Activated CD8-positive, alpha-beta memory T cell treated with anti-CD3 and anti-CD28 coated beads, Interleukin-2, amount 50 U/mL, for 4 hours (primary cell): ENCODE results near the gene UBE2L6.

Source experiments
- DNase-seq: peaks from one replicate; pipeline ENCODE4 v3.0.0-alpha.2; 2020

The UBE2L6 gene

GRCh38 chr11:57567515-57568329, at the start of gene UBE2L6:
Gene UBE2L6 (minus strand): TSS chr11:57567672. CDS start chr11:57567611, 61 bp downstream.
- DNase-seq = peak; percentile 70

GRCh38 chr11:57616595-57616994, 49.1 kb upstream of the UBE2L6 start:
- DNase-seq = no peak

- DNase-seq = no peak
Measured at GRCh38 chr11:57615308-57615707, 47.8 kb upstream of the UBE2L6 start.

GRCh38 chr11:57614234-57614772, 46.8 kb upstream of the UBE2L6 start:
- DNase-seq = no peak

- DNase-seq = no peak
Measured at GRCh38 chr11:57610170-57610569, 42.7 kb upstream of the UBE2L6 start.

GRCh38 chr11:57605028-57605420, 37.6 kb upstream of the UBE2L6 start:
- no peak for DNase-seq

GRCh38 chr11:57604296-57605027, 37.0 kb upstream of the UBE2L6 start:
- no peak for DNase-seq

GRCh38 chr11:57601297-57601696, 33.8 kb upstream of the UBE2L6 start:
- DNase-seq = no peak

GRCh38 chr11:57599381-57599780, 31.9 kb upstream of the UBE2L6 start:
- DNase-seq = no peak

- no peak for DNase-seq
Measured at GRCh38 chr11:57598831-57599155, 31.3 kb upstream of the UBE2L6 start.

- DNase-seq = no peak
Measured at GRCh38 chr11:57597916-57598830, 30.7 kb upstream of the UBE2L6 start.

GRCh38 chr11:57597461-57597915, 30.0 kb upstream of the UBE2L6 start, which contains the start of gene SERPING1:
Gene SERPING1 (plus strand): TSS chr11:57597685. CDS start chr11:57598271, 586 bp downstream.
- no peak for DNase-seq

- DNase-seq = no peak
Measured at GRCh38 chr11:57596266-57596885, 28.9 kb upstream of the UBE2L6 start.

GRCh38 chr11:57588046-57588710, 20.7 kb upstream of the UBE2L6 start:
- no peak for DNase-seq

- DNase-seq = no peak
Measured at GRCh38 chr11:57586711-57587245, 19.3 kb upstream of the UBE2L6 start.

GRCh38 chr11:57585301-57585700, 17.8 kb upstream of the UBE2L6 start:
- no peak for DNase-seq

GRCh38 chr11:57584341-57584740, 16.9 kb upstream of the UBE2L6 start:
- DNase-seq = no peak

- no peak for DNase-seq
Measured at GRCh38 chr11:57574061-57574460, 6.6 kb upstream of the UBE2L6 start.

GRCh38 chr11:57571606-57572005, 4.1 kb upstream of the UBE2L6 start:
- no peak for DNase-seq

- peak; percentile 90 for DNase-seq
Measured at GRCh38 chr11:57568330-57568766, 876 bp upstream of the UBE2L6 start.

- DNase-seq = peak; percentile 41
Measured at GRCh38 chr11:57566905-57567514, 462 bp downstream of the UBE2L6 start.
